WTC11 (cell line): Measurements from ENCODE around the gene USH2A. TPM values are rescaled to one million over a fixed set of nuclear protein-coding genes. Genes with fewer than 3 reads are reported as not detected.

Experiments used
- ATAC-seq: fragments of 200-7000 bp; cut with Tn5 transposase; 2 replicates; pipeline ENCODE4 v1.10.0; 2021; ENCODE audit warnings: mild to moderate bottlenecking, moderate library complexity
- CTCF ChIA-PET: fragments of 300-600 bp; sonication (Branson Sonifier 250); formaldehyde crosslinking; loops from one replicate; lab custom pipeline; 2021; ENCODE audit warnings: antibody characterized with exemption; lab: Charles Lee
- POLR2A ChIA-PET: fragments of 350-600 bp; sonication (Branson Sonifier 250); formaldehyde crosslinking; loops from one replicate; lab custom pipeline; 2021; ENCODE audit warnings: antibody characterized with exemption; lab: Charles Lee
- DNase-seq: peaks from one replicate; pipeline ENCODE4 v3.0.0; 2021; ENCODE audit warnings: low spot score
- H3K27ac Mint-ChIP-seq: 2 replicates; pipeline ENCODE4 v1.8.0; 2021; ENCODE audit warnings: mixed read lengths
- H3K27me3 Mint-ChIP-seq: 2 replicates; pipeline ENCODE4 v1.8.0; 2021; ENCODE audit warnings: low read depth, mild to moderate bottlenecking, moderate library complexity, mixed read lengths
- H3K36me3 Mint-ChIP-seq: 2 replicates; pipeline ENCODE4 v1.8.0; 2021; ENCODE audit warnings: mixed read lengths
- H3K4me1 Mint-ChIP-seq: 2 replicates; pipeline ENCODE4 v1.8.0; 2022; ENCODE audit warnings: mixed read lengths
- H3K4me3 Mint-ChIP-seq: 2 replicates; pipeline ENCODE4 v1.8.0; 2021; ENCODE audit warnings: mild to moderate bottlenecking, moderate library complexity, mixed read lengths
- H3K9me3 Mint-ChIP-seq: 2 replicates; pipeline ENCODE4 v1.8.0; 2021; ENCODE audit warnings: mixed read lengths
- CTCF ChIP-seq: fragments of 200-600 bp; IDR thresholded peaks from 2 replicates; pipeline ENCODE4 v1.8.0; 2022; ENCODE audit warnings: antibody characterized with exemption
- FOXK1 ChIP-seq: sonication (generic); formaldehyde crosslinking; IDR thresholded peaks from 2 replicates; pipeline ENCODE4 v1.8.0; 2022; ENCODE audit warnings: mild to moderate bottlenecking, moderate library complexity, missing genetic modification reagents
- GRHL2 ChIP-seq: fragments of 250-450 bp; sonication (Bioruptor Pico); IDR thresholded peaks from 2 replicates; pipeline ENCODE4 v1.8.0; 2022; ENCODE audit warnings: mild to moderate bottlenecking, moderate library complexity; ENCODE audit not compliant: insufficient replicate concordance, severe bottlenecking
- GTF2I ChIP-seq: fragments of 250-450 bp; sonication (Bioruptor Pico); conservative IDR thresholded peaks from 2 replicates; pipeline ENCODE4 v1.4.0; 2021; ENCODE audit warnings: mild to moderate bottlenecking
- HMGA2 ChIP-seq: fragments of 250-450 bp; sonication (Bioruptor Pico); IDR thresholded peaks from 2 replicates; pipeline ENCODE4 v1.4.0; 2021; ENCODE audit warnings: mild to moderate bottlenecking, moderate library complexity
- NFE2L1 ChIP-seq: sonication (generic); formaldehyde crosslinking; IDR thresholded peaks from 2 replicates; pipeline ENCODE4 v1.8.1; 2023; ENCODE audit warnings: missing genetic modification reagents
- NR1H2 ChIP-seq: sonication (generic); formaldehyde crosslinking; IDR thresholded peaks from 2 replicates; pipeline ENCODE4 v1.9.0; 2021; ENCODE audit warnings: mild to moderate bottlenecking, moderate library complexity, missing genetic modification reagents
- NR2C2 ChIP-seq: sonication (generic); formaldehyde crosslinking; IDR thresholded peaks from 2 replicates; pipeline ENCODE4 v1.8.0; 2022; ENCODE audit warnings: mild to moderate bottlenecking, missing genetic modification reagents
- NR3C1 ChIP-seq: sonication (generic); formaldehyde crosslinking; conservative IDR thresholded peaks from 2 replicates; pipeline ENCODE4 v1.8.1; 2023; ENCODE audit warnings: low read depth, mild to moderate bottlenecking, missing genetic modification reagents
- PRRX2 ChIP-seq: fragments of 250-450 bp; sonication (Bioruptor Pico); IDR thresholded peaks from 2 replicates; pipeline ENCODE4 v1.8.0; 2021; ENCODE audit warnings: mild to moderate bottlenecking
- SMAD4 ChIP-seq: sonication (generic); formaldehyde crosslinking; IDR thresholded peaks from 2 replicates; pipeline ENCODE4 v1.8.0; 2022; ENCODE audit warnings: mild to moderate bottlenecking, missing genetic modification reagents
- SOX15 ChIP-seq: fragments of 250-450 bp; sonication (Bioruptor Pico); IDR thresholded peaks from 2 replicates; pipeline ENCODE4 v1.9.0; 2021; ENCODE audit warnings: mild to moderate bottlenecking
- SP1 ChIP-seq: sonication (generic); formaldehyde crosslinking; conservative IDR thresholded peaks from 2 replicates; pipeline ENCODE4 v1.8.1; 2022; ENCODE audit warnings: missing genetic modification reagents
- STAT6 ChIP-seq: sonication (generic); formaldehyde crosslinking; conservative IDR thresholded peaks from 2 replicates; pipeline ENCODE4 v1.8.1; 2023; ENCODE audit warnings: mild to moderate bottlenecking, low read depth, missing genetic modification reagents, moderate library complexity
- TEAD1 ChIP-seq: sonication (generic); formaldehyde crosslinking; IDR thresholded peaks from 2 replicates; pipeline ENCODE4 v1.8.0; 2022; ENCODE audit warnings: mild to moderate bottlenecking, missing genetic modification reagents
- TEAD4 ChIP-seq: sonication (generic); formaldehyde crosslinking; IDR thresholded peaks from 2 replicates; pipeline ENCODE4 v1.8.0; 2022; ENCODE audit warnings: mild to moderate bottlenecking, missing genetic modification reagents
- ZBTB43 ChIP-seq: sonication (generic); formaldehyde crosslinking; IDR thresholded peaks from 2 replicates; pipeline ENCODE4 v1.8.1; 2023; ENCODE audit warnings: mild to moderate bottlenecking, missing genetic modification reagents
- ZMAT4 ChIP-seq: fragments of 250-450 bp; sonication (Bioruptor Pico); IDR thresholded peaks from 2 replicates; pipeline ENCODE4 v1.9.0; 2021; ENCODE audit warnings: mild to moderate bottlenecking
- ZNF121 ChIP-seq: sonication (generic); formaldehyde crosslinking; IDR thresholded peaks from 2 replicates; pipeline ENCODE4 v1.8.0; 2023; ENCODE audit warnings: missing genetic modification reagents
- ZNF138 ChIP-seq: sonication (generic); formaldehyde crosslinking; conservative IDR thresholded peaks from 2 replicates; pipeline ENCODE4 v1.8.1; 2022; ENCODE audit warnings: mild to moderate bottlenecking, moderate library complexity, missing genetic modification reagents
- ZNF281 ChIP-seq: sonication (generic); formaldehyde crosslinking; IDR thresholded peaks from 2 replicates; pipeline ENCODE4 v1.8.0; 2023; ENCODE audit warnings: mild to moderate bottlenecking, missing genetic modification reagents
- ZNF317 ChIP-seq: sonication (generic); formaldehyde crosslinking; IDR thresholded peaks from 2 replicates; pipeline ENCODE4 v1.8.1; 2023; ENCODE audit warnings: low read depth, mild to moderate bottlenecking, moderate library complexity, missing genetic modification reagents, borderline replicate concordance
- ZNF396 ChIP-seq: fragments of 250-450 bp; sonication (Bioruptor Pico); IDR thresholded peaks from 2 replicates; pipeline ENCODE4 v1.8.0; 2021; ENCODE audit warnings: mild to moderate bottlenecking, moderate library complexity, borderline replicate concordance
- ZNF416 ChIP-seq: fragments of 250-450 bp; sonication (Bioruptor Pico); IDR thresholded peaks from 2 replicates; pipeline ENCODE4 v1.9.0; 2021; ENCODE audit warnings: mild to moderate bottlenecking, inconsistent platforms
- total RNA-seq: library from RNA; stranded (reverse); gene quantifications from 3 replicates; pipeline ENCODE4 v1.2.3, GENCODE V29; 2021
- TF ChIP-seq, protein P1 (sequence below): sonication (generic); formaldehyde crosslinking; IDR thresholded peaks from 2 replicates; pipeline ENCODE4 v1.8.0; 2022; ENCODE audit warnings: mild to moderate bottlenecking, missing genetic modification reagents

The USH2A gene
- total RNA-seq, 1 experiment from 2014 or later, result 0.37 TPM

DNA sequence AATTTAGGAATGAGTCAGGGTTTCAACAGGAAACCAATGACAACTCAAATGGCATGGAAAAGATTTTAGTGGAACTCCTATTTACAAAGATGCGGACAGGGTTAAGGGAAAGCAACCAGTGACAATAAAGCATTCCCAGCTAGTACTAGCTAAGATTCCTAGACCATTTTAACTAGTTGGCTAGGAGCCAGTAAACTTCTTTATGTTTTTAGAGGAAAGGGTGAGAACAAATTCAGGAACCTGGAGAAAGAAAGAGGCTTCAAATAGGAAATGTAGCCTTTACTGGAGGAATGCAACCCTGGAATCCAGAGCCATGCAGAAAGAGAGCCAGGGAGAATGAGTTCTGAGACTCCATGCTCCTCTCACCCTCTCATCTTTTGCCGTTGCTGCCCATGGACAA is 439.6 kb downstream of the USH2A start:
- POLR2A ChIA-PET, result no interaction called here
- DNase-seq (no peak), ATAC-seq (no peak)
- Mint-ChIP-seq H3K27ac (no peak overlapping the region), H3K36me3 (no peaks in the 10 kb centered on the region), H3K9me3 (no peaks in the 10 kb centered on the region), H3K27me3 (no peaks in the 10 kb centered on the region), H3K4me1 (no peaks in the 10 kb centered on the region), H3K4me3 (no peak overlapping the region)
- TF ChIP-seq SMAD4 (no peak), TEAD1 (no peak), ZNF317 (CRISPR knock-in tag) (no peak), NR2C2 (CRISPR knock-in tag) (no peak)
- CTCF ChIA-PET, result no interaction called here

- CTCF ChIA-PET, result interaction anchor here (0.9 to 1.0 kb wide), 2 partner anchors 222 to 249 kb away, joined by 3 to 4 read pairs; no protein-coding TSS in a partner anchor
- Mint-ChIP-seq H3K27me3 (no peaks in the 10 kb centered on the region), H3K27ac (no peak overlapping the region), H3K36me3 (no peaks in the 10 kb centered on the region), H3K4me1 (peaks cover 20% of the 10 kb centered on the region), H3K9me3 (no peaks in the 10 kb centered on the region), H3K4me3 (no peak overlapping the region)
- DNase-seq, result peak; percentile 16
- peak; percentile 71 for ATAC-seq
- POLR2A ChIA-PET, result no interaction called here
- TF ChIP-seq GRHL2 (CRISPR knock-in tag) (no peak), NR3C1 (no peak), PRRX2 (CRISPR knock-in tag) (no peak), SP1 (CRISPR knock-in tag) (no peak), NFE2L1 (CRISPR knock-in tag) (no peak), TEAD4 (no peak), ZMAT4 (no peak), CTCF (no peak), ZNF396 (no peak), ZNF416 (no peak)
- TF ChIP-seq, protein P1, sequence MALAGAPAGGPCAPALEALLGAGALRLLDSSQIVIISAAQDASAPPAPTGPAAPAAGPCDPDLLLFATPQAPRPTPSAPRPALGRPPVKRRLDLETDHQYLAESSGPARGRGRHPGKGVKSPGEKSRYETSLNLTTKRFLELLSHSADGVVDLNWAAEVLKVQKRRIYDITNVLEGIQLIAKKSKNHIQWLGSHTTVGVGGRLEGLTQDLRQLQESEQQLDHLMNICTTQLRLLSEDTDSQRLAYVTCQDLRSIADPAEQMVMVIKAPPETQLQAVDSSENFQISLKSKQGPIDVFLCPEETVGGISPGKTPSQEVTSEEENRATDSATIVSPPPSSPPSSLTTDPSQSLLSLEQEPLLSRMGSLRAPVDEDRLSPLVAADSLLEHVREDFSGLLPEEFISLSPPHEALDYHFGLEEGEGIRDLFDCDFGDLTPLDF (CRISPR knock-in tag), result no peak
These were observed 451.3 kb downstream of the USH2A start for GRCh38 chr1:215971793-215972441.

DNA sequence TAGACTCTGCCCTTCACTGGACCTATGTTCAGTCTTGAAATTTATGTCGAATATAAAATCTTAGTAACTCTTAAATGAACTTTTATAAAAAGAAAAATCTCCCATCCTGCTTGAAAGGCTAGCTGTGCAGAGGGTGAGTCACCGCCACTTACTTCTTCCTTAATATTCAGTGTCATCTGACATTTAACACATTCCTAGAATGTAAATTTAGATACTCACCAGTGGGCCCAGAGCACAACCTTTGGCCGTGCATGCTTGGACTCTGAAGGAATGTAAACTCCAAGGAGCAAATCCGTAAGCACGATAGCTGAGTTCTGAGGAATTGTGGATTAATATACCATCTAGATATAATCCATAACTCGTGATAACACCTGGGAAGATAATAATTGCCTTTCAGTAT is 452.8 kb downstream of the USH2A start:
- Mint-ChIP-seq H3K9me3 (no peaks in the 10 kb centered on the region), H3K4me1 (peaks cover 20% of the 10 kb centered on the region), H3K27me3 (no peaks in the 10 kb centered on the region), H3K4me3 (no peak overlapping the region), H3K36me3 (no peaks in the 10 kb centered on the region), H3K27ac (no peak overlapping the region; the same call in 1 of the 2 replicates)
- CTCF ChIA-PET, result no interaction called here
- POLR2A ChIA-PET, result no interaction called here
- no peak for ATAC-seq
- no peak for DNase-seq
- no peak for TF ChIP-seq SMAD4
- TF ChIP-seq STAT6 (CRISPR knock-in tag), result no peak
- no peak for TF ChIP-seq FOXK1 (CRISPR knock-in tag)
- TF ChIP-seq GTF2I, result no peak
- no peak for TF ChIP-seq NR1H2 (CRISPR knock-in tag)
- TF ChIP-seq ZNF281, result no peak
- no peak for TF ChIP-seq HMGA2 (CRISPR knock-in tag)
- TF ChIP-seq ZBTB43 (CRISPR knock-in tag), result no peak
- no peak for TF ChIP-seq SOX15 (CRISPR knock-in tag)
- TF ChIP-seq ZNF138 (CRISPR knock-in tag), result no peak
- TF ChIP-seq ZNF121 (CRISPR knock-in tag), result no peak
- TF ChIP-seq ZNF317 (CRISPR knock-in tag), result no peak
